ENCODE measurements around the gene SIM1. TPM values are rescaled to one million over a fixed set of nuclear protein-coding genes. Genes with fewer than 3 reads are reported as not detected.

The SIM1 gene
- polyA plus RNA-seq, 1 experiment, result 32.9 TPM

DNA sequence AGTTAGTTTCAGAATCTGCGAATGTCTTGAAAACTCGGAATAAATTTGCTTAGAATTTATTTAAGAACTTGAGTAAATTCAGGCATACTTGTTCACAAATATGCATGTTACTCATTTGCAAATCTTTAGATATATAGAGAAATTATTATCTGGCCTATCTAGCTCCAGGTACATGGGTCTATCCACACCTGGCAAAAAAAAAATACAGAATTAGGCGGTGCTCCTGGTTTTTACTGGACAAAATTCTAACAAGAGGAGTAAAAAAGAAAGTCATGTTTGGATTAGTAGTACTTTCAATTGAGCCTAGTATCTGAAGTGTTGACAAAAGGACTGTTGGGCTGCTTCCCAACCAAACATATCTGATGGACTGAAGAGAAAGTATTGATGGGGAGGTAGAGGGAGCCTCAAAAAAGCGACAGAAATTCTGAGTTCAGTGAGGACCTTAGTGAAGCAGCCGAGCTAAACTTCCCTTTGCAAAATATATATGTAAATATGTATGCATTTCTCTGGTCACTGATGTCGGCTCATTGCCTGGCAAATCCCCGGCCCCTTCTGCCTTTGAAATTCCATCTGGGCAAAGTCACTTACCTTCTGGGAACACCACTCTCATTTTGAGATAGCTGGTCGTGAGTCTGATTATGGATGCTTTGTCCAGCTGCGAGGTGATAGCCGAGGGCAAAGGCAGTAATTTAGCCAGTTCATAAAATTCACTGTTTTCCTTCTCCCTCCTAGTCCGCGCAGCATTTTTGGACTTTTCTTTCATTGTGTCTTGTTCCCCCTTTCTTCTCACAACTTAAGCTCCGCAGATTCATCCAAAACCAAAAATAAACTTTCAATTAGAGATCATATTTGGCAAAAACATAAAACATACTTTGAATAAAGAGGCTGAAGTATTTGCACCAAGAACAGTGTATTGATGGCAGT lies 1.8 kb downstream of the SIM1 start:
- no peak for DNase-seq (ENCODE audit: low read depth)
- Histone ChIP-seq H3K36me3 (ENCODE audit: control insufficient read depth, insufficient read depth, low read length) (peaks cover 9% of the 10 kb centered on the region), H3K27me3 (ENCODE audit: control insufficient read depth, insufficient read depth, low read length) (no peaks in the 10 kb centered on the region), H3K4me3 (ENCODE audit: low read depth, low read length) (peak overlapping the region; percentile 74)
- CTCF ChIA-PET, result interaction anchor here (0.5 to 11.7 kb wide), 7 partner anchors 15 to 461 kb away, joined by 3 to 161 read pairs (median 16); no protein-coding TSS in a partner anchor
- POLR2A ChIA-PET, result interaction anchor here (0.8 kb wide), 1 partner anchor 200 kb away, joined by 5 read pairs; no protein-coding TSS in a partner anchor
- TF ChIP-seq, protein P1, sequence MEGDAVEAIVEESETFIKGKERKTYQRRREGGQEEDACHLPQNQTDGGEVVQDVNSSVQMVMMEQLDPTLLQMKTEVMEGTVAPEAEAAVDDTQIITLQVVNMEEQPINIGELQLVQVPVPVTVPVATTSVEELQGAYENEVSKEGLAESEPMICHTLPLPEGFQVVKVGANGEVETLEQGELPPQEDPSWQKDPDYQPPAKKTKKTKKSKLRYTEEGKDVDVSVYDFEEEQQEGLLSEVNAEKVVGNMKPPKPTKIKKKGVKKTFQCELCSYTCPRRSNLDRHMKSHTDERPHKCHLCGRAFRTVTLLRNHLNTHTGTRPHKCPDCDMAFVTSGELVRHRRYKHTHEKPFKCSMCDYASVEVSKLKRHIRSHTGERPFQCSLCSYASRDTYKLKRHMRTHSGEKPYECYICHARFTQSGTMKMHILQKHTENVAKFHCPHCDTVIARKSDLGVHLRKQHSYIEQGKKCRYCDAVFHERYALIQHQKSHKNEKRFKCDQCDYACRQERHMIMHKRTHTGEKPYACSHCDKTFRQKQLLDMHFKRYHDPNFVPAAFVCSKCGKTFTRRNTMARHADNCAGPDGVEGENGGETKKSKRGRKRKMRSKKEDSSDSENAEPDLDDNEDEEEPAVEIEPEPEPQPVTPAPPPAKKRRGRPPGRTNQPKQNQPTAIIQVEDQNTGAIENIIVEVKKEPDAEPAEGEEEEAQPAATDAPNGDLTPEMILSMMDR (IDR thresholded peaks at IDR 0.05; ENCODE audit: insufficient read depth, low read depth, low read length), result no peak

GRCh38 chr6:100461917-100462705 lies 2.6 kb downstream of the SIM1 start:
- H3K27me3 ChIP-seq (ENCODE audit: control insufficient read depth, insufficient read depth, low read length), result no peaks in the 10 kb centered on the region
- CTCF ChIA-PET, result interaction anchor here (0.9 to 11.7 kb wide), 7 partner anchors 14 to 355 kb away, joined by 3 to 161 read pairs (median 19); no protein-coding TSS in a partner anchor
- H3K36me3 ChIP-seq (ENCODE audit: control insufficient read depth, insufficient read depth, low read length), result peaks cover 10% of the 10 kb centered on the region
- TF ChIP-seq, protein P1 (IDR thresholded peaks at IDR 0.05; ENCODE audit: insufficient read depth, low read depth, low read length), result no peak
- POLR2A ChIA-PET, result interaction anchor here (0.8 kb wide), 1 partner anchor 201 kb away, joined by 5 read pairs; no protein-coding TSS in a partner anchor
- H3K4me3 ChIP-seq (ENCODE audit: low read depth, low read length), result peak overlapping the region; percentile 74
- no peak for DNase-seq (ENCODE audit: low read depth)

DNA sequence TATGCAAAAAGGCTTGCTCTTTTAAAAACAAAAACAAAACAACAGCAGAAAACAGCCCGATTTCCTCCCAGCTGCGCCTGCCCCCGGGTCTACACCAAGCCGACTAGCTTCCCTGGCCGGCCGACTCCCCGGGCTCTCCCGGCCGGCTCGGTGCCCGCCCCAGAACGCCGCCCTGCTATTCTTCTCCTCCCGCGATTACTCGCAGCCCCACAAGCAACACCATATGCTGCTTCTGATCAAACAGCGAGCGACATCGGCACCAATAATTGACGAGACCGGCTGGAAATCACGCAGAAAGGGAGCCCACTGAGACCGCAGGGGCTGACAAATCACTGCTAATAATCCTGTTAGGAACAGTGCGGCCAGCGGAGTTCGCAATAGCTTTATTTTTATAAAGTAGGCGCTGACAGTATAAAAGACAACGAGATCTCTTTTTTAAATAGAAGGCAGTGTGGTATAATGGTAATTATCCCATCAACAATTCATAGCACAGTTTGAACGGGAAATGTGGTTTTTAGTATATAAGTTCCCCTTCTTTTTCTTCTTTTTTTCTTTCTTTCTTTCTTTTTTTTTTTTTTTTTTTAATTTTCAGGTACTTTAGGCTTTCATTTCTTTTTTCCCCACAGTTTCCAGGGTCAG lies 3.3 kb downstream of the SIM1 start:
- POLR2A ChIA-PET, result interaction anchor here (1.3 kb wide), 1 partner anchor 284 kb away, joined by 7 read pairs; no protein-coding TSS in a partner anchor
- no peak for DNase-seq (ENCODE audit: low read depth)
- no peaks in the 10 kb centered on the region for H3K27me3 ChIP-seq (ENCODE audit: control insufficient read depth, insufficient read depth, low read length)
- CTCF ChIA-PET, result interaction anchor here (0.6 to 11.7 kb wide), 18 partner anchors 13 to 459 kb away, joined by 3 to 161 read pairs (median 5); no protein-coding TSS in a partner anchor
- TF ChIP-seq, protein P1 (IDR thresholded peaks at IDR 0.05; ENCODE audit: insufficient read depth, low read depth, low read length), result no peak
- H3K4me3 ChIP-seq (ENCODE audit: low read depth, low read length), result peak overlapping the region; percentile 74
- H3K36me3 ChIP-seq (ENCODE audit: control insufficient read depth, insufficient read depth, low read length), result peaks cover 10% of the 10 kb centered on the region

DNA sequence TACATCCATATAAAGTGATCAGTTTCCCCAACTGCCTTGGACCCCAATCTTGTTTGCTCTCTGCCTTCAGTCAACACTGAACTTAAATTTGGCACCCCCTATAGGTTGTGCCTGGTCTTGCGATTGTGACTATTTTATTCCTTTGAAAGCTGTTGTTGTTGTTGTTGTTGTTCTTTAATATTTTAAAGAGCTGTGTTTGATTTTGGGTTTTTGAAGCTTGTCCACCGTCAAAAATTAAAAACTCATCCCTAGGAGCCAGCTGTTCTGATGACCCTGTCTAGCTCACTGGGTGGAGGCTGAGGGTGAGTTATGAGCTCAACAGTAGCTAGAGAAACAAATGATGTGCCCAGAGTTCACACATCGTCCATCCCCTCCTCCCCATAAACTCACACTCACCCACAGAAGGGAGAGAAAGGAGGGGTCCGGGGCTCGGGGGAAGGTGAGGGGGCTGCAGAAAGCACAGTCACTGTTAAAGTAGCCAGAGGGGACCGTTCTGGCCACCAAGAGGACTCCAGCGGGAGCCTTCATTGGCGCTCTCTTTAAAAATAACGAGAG lies 4.0 kb downstream of the SIM1 start:
- peak overlapping the region; percentile 74 for H3K4me3 ChIP-seq (ENCODE audit: low read depth, low read length)
- TF ChIP-seq, protein P1 (IDR thresholded peaks at IDR 0.05; ENCODE audit: insufficient read depth, low read depth, low read length), result peak; percentile 81
- peaks cover 10% of the 10 kb centered on the region for H3K36me3 ChIP-seq (ENCODE audit: control insufficient read depth, insufficient read depth, low read length)
- no peaks in the 10 kb centered on the region for H3K27me3 ChIP-seq (ENCODE audit: control insufficient read depth, insufficient read depth, low read length)
- CTCF ChIA-PET, result interaction anchor here (0.6 to 11.7 kb wide), 26 partner anchors 12 to 599 kb away, joined by 3 to 161 read pairs (median 3); no protein-coding TSS in a partner anchor
- POLR2A ChIA-PET, result interaction anchor here (1.3 kb wide), 1 partner anchor 284 kb away, joined by 7 read pairs; no protein-coding TSS in a partner anchor
- DNase-seq (ENCODE audit: low read depth), result no peak

All from BJ (cell line).